IMR-90 (cell line): ENCODE measurements around the gene ATRNL1. TPM values are rescaled to one million over a fixed set of nuclear protein-coding genes. Genes with fewer than 3 reads are reported as not detected.

Experiments used
- ATAC-seq: fragments of 200-7000 bp; cut with Tn5 transposase; 2 replicates; pipeline ENCODE4 v1.9.1; 2020; ENCODE audit warnings: low read depth, mild to moderate bottlenecking, moderate library complexity
- BruUV-seq: library from RNA; stranded (reverse); fragments of 400-500 nt; replicated peaks from 2 replicates; lab custom pipeline; 2021; lab: Mats Ljungman, UMichigan
- CTCF ChIA-PET: fragments of 300-600 bp; formaldehyde crosslinking; extraction: SDS; loops from one replicate; lab custom pipeline; 2021; ENCODE audit warnings: antibody characterized with exemption; lab: Yijun Ruan, JAX
- POLR2A ChIA-PET: fragments of 300-600 bp; sonication (Branson Sonifier 250); formaldehyde crosslinking; loops from one replicate; lab custom pipeline; 2022; ENCODE audit warnings: antibody characterized with exemption; ENCODE audit not compliant: unreplicated experiment; lab: Charles Lee
- DNase-seq: peaks from one replicate; pipeline ENCODE4 v3.0.0; 2013
- H2AFZ ChIP-seq: replicated peaks from 2 replicates; pipeline ENCODE3; 2013; ENCODE audit warnings: low read length, mild to moderate bottlenecking; ENCODE audit not compliant: poor library complexity
- H2AK5ac ChIP-seq: 2 replicates; pipeline ENCODE4 v1.6.1; 2013; ENCODE audit warnings: low read depth, low read length, inconsistent platforms
- H2AK9ac ChIP-seq: replicated peaks from 2 replicates; pipeline ENCODE3; 2013; ENCODE audit warnings: mild to moderate bottlenecking, low read depth, low read length, moderate library complexity; ENCODE audit not compliant: poor library complexity
- H2BK120ac ChIP-seq: 2 replicates; pipeline ENCODE4 v1.6.1; 2013; ENCODE audit warnings: low read depth, low read length, inconsistent platforms
- H2BK15ac ChIP-seq: 3 replicates; pipeline ENCODE4 v1.6.1; 2013; ENCODE audit warnings: low read depth, low read length, inconsistent platforms
- H2BK20ac ChIP-seq: 2 replicates; pipeline ENCODE4 v1.6.1; 2013; ENCODE audit warnings: low read depth, mild to moderate bottlenecking, inconsistent platforms, low read length, moderate library complexity
- H2BK5ac ChIP-seq: 2 replicates; pipeline ENCODE4 v1.6.1; 2013; ENCODE audit warnings: mild to moderate bottlenecking, low read depth, low read length, inconsistent platforms; ENCODE audit not compliant: poor library complexity, severe bottlenecking
- H3K14ac ChIP-seq: replicated peaks from 2 replicates; pipeline ENCODE4 v1.6.1; 2013; ENCODE audit warnings: low read depth, low read length, inconsistent platforms
- H3K18ac ChIP-seq: 2 replicates; pipeline ENCODE4 v1.6.1; 2013; ENCODE audit warnings: low read depth, low read length, control low read depth
- H3K23ac ChIP-seq: 2 replicates; pipeline ENCODE4 v1.6.1; 2013; ENCODE audit warnings: low read depth, low read length, inconsistent platforms
- H3K27ac ChIP-seq: 2 replicates; pipeline ENCODE4 v1.5.1; 2013; ENCODE audit warnings: mild to moderate bottlenecking, control low read depth, low read length; ENCODE audit not compliant: insufficient read depth
- H3K27me3 ChIP-seq: 2 replicates; pipeline ENCODE4 v1.6.1; 2013; ENCODE audit warnings: low read length; ENCODE audit not compliant: control insufficient read depth, insufficient read depth
- H3K36me3 ChIP-seq: 2 replicates; pipeline ENCODE4 v1.6.1; 2013; ENCODE audit warnings: low read length, mixed read lengths; ENCODE audit not compliant: control insufficient read depth, insufficient read depth
- H3K4ac ChIP-seq: 2 replicates; pipeline ENCODE4 v1.6.1; 2013; ENCODE audit warnings: low read depth, low read length, inconsistent platforms
- H3K4me1 ChIP-seq: 2 replicates; pipeline ENCODE4 v1.6.1; 2013; ENCODE audit warnings: low read length, mixed read lengths; ENCODE audit not compliant: control insufficient read depth, insufficient read depth
- H3K4me2 ChIP-seq: 2 replicates; pipeline ENCODE4 v1.6.1; 2013; ENCODE audit warnings: low read depth, mild to moderate bottlenecking, control low read depth, low read length, moderate library complexity
- H3K4me3 ChIP-seq: 2 replicates; pipeline ENCODE4 v1.5.1; 2013; ENCODE audit warnings: low read depth, mild to moderate bottlenecking, control low read depth, low read length, moderate library complexity; ENCODE audit not compliant: insufficient read depth
- H3K56ac ChIP-seq: 2 replicates; pipeline ENCODE4 v1.6.1; 2013; ENCODE audit warnings: low read length, inconsistent platforms; ENCODE audit not compliant: insufficient read depth; ENCODE audit errors: extremely low read depth
- H3K79me1 ChIP-seq, 2 experiments: 2 replicates each; pipeline ENCODE4 v1.6.1; 2013; ENCODE audit warnings: low read length in 2 of 2, inconsistent platforms in 1 of 2, low read depth in 1 of 2
- H3K9ac ChIP-seq: 2 replicates; pipeline ENCODE4 v1.6.1; 2013; ENCODE audit warnings: low read depth, low read length, control low read depth
- H3K9me1 ChIP-seq: 2 replicates; pipeline ENCODE4 v1.6.1; 2013; ENCODE audit warnings: low read length, inconsistent platforms; ENCODE audit not compliant: insufficient read depth
- H3K9me3 ChIP-seq: 2 replicates; pipeline ENCODE4 v1.6.1; 2013; ENCODE audit warnings: low read length; ENCODE audit not compliant: control insufficient read depth, insufficient read depth
- H4K20me1 ChIP-seq: 2 replicates; pipeline ENCODE4 v1.6.1; 2013; ENCODE audit warnings: low read length, inconsistent platforms; ENCODE audit not compliant: insufficient read depth
- H4K5ac ChIP-seq: 2 replicates; pipeline ENCODE4 v1.6.1; 2013; ENCODE audit warnings: mild to moderate bottlenecking, low read depth, low read length, control low read depth
- H4K8ac ChIP-seq, 2 experiments: 2 replicates each; pipeline ENCODE4 v1.6.1; 2013; ENCODE audit warnings: low read depth in 2 of 2, low read length in 2 of 2, control low read depth in 1 of 2, inconsistent platforms in 1 of 2
- H4K91ac ChIP-seq: 2 replicates; pipeline ENCODE4 v1.6.1; 2013; ENCODE audit warnings: low read depth, low read length, inconsistent platforms; ENCODE audit not compliant: insufficient read depth
- WGBS, 2 experiments: methylation state at CpG; one replicate each; pipeline versions ENCODE4 v1.1.5 to v1.1.7; 2013; ENCODE audit warnings: missing lambda C conversion rate in 2 of 2; ENCODE audit not compliant: insufficient read length in 1 of 2; ENCODE audit errors: extremely low coverage in 2 of 2; 5-methylcytosine and 5-hydroxymethylcytosine counted together
- dilution Hi-C: fragments of 300-500 bp; cut with HindIII; formaldehyde crosslinking; loops from one replicate; pipeline ENCODE4 v1.14.3; 2018; ENCODE audit warnings: low sequenced_read_pairs; ENCODE audit not compliant: unreplicated experiment
- in situ Hi-C: fragments of 300-500 bp; cut with MboI; formaldehyde crosslinking; loops from 3 replicates; pipeline ENCODE4 v1.14.3; 2019; ENCODE audit warnings: low sequenced_read_pairs, inconsistent platforms, mixed read lengths
- intact Hi-C: fragments of 100-400 bp; cut with micrococcal nuclease; formaldehyde crosslinking; loops from 2 replicates; pipeline ENCODE4 v1.10.0; 2022
- polyA plus RNA-seq, 3 experiments: library from polyadenylated mRNA; depleted of rRNA; stranded (reverse); fragments of >200 nt; gene quantifications; 2 replicates each; pipeline ENCODE4 v1.2.3, GENCODE V29; 2012; ENCODE audit warnings: low replicate concordance in 1 of 3
- total RNA-seq: library from RNA; depleted of rRNA; stranded (reverse); fragments of >200 nt; gene quantifications from 2 replicates; pipeline ENCODE4 v1.2.3, GENCODE V29; 2012
- TF ChIP-seq, protein P1 (sequence below): conservative IDR thresholded peaks from 2 replicates; pipeline ENCODE4 v1.5.1; 2012; ENCODE audit warnings: mild to moderate bottlenecking, low read depth, low read length, improper control_type of control experiment

Gene ATRNL1
- total and polyA plus RNA-seq, 2 of the 4 experiments (the other 2 are of a cell fraction) = 0.18 to 0.19 TPM

GRCh38 chr10:115052728-115053127 lies 40.4 kb upstream of the ATRNL1 start:
- BruUV-seq = no TSS peak
- H3K27me3 ChIP-seq = no peaks in the 10 kb centered on the region; the same call in 1 of the 2 replicates
- TF ChIP-seq, protein P1, sequence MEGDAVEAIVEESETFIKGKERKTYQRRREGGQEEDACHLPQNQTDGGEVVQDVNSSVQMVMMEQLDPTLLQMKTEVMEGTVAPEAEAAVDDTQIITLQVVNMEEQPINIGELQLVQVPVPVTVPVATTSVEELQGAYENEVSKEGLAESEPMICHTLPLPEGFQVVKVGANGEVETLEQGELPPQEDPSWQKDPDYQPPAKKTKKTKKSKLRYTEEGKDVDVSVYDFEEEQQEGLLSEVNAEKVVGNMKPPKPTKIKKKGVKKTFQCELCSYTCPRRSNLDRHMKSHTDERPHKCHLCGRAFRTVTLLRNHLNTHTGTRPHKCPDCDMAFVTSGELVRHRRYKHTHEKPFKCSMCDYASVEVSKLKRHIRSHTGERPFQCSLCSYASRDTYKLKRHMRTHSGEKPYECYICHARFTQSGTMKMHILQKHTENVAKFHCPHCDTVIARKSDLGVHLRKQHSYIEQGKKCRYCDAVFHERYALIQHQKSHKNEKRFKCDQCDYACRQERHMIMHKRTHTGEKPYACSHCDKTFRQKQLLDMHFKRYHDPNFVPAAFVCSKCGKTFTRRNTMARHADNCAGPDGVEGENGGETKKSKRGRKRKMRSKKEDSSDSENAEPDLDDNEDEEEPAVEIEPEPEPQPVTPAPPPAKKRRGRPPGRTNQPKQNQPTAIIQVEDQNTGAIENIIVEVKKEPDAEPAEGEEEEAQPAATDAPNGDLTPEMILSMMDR = no peak
- H3K36me3 ChIP-seq = no peaks in the 10 kb centered on the region
- no peak overlapping the region for H2AFZ ChIP-seq
- H3K4ac ChIP-seq = no peak overlapping the region
- no peak overlapping the region for H3K23ac ChIP-seq
- WGBS, 2 experiments = no CpG with 5 or more reads among the region's 1 CpG
- CTCF ChIA-PET = no interaction called here
- no peak overlapping the region for H3K18ac ChIP-seq
- H3K4me2 ChIP-seq = no peak overlapping the region
- H2AK5ac ChIP-seq = no peak overlapping the region
- no peak overlapping the region for H2BK120ac ChIP-seq
- no peak overlapping the region for H3K4me3 ChIP-seq
- POLR2A ChIA-PET = no interaction called here
- H2BK15ac ChIP-seq = no peak overlapping the region
- H3K9me1 ChIP-seq = no peaks in the 10 kb centered on the region
- H3K56ac ChIP-seq = no peak overlapping the region
- no peak overlapping the region for H4K91ac ChIP-seq
- intact Hi-C loops = no loop called here
- no peak overlapping the region for H3K27ac ChIP-seq
- H4K5ac ChIP-seq = no peak overlapping the region
- no peaks in the 10 kb centered on the region for H3K9me3 ChIP-seq
- no peak for DNase-seq
- dilution Hi-C loops = no loop called here
- 0 out of 2 replicates have a peak, but pooled peaks cover 3% of the 10 kb centered on the region for H3K4me1 ChIP-seq
- no peak overlapping the region for H2AK9ac ChIP-seq
- no peak for ATAC-seq
- H2BK5ac ChIP-seq = no peak overlapping the region
- H4K20me1 ChIP-seq = no peaks in the 10 kb centered on the region
- H3K9ac ChIP-seq = no peak overlapping the region
- H3K79me1 ChIP-seq = no peaks in the 10 kb centered on the region
- H3K14ac ChIP-seq = no peak overlapping the region
- in situ Hi-C loops = no loop called here
- H2BK20ac ChIP-seq = no peak overlapping the region
- H4K8ac ChIP-seq = no peak overlapping the region
